DMS153 (cell line): ENCODE measurements around the gene PGBD5.

Experiments
- DNase-seq: peaks from one replicate; lab custom pipeline; 2025; lab: John Stamatoyannopoulos, UW

The PGBD5 gene

DNA sequence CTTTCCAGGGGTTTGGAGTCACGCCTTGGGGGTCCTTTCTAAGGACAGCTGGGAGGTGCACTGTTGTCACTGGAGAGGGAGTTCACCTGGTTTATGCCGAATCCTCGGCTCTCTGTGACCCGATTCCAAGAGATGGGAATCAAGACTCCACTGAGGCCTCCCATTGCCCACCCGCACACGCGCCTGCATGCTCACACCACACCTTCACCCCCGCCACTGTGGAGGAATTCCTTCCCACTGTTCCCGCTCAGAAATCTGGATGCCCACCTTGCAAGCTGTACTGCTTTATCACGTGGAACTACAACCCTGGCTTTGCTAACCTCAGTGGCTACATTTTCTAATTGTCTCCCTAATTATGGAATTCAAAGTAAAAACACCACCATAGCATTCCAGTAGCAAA lies 29.2 kb downstream of the PGBD5 start:
- no peak for DNase-seq

DNA sequence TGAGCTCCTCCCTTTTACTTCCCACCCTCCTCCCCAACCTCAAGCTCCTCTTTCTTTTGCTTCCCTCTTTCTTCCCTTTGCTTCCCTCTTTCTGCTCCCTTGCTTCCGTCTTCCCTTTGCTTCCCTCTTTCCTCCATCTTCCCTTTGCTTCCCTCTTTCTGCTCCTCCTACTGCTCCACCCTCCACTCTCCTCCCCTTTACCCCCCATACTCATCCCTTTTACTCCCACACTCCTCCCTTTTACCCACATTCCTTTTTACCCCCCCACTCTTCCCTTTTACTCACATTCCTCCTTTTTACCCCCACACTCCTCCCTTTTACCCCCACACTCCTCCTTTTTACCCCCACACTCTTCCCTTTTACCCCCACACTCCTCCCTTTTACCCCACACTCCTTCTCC lies 30.2 kb downstream of the PGBD5 start:
- DNase-seq = no peak

DNA sequence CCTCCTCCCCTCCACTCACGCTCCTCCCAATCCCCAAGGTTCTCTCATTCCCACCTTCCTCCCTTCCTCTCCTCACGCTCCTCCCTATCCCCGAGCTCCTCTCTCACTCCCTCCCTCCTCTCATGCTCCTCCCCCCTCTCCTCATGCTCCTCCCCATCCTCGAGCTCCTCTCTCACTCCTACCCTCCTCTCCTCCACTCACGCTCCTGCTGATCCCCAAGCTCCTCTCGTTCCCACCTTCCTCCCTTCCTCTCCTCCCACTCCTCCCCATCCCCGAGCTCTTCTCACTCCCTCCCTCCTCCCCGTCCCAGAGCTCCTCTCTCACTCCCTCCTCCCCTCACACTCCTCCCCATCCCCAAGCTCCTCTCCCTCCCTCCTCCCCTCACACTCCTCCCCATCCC lies 31.4 kb downstream of the PGBD5 start:
- DNase-seq = no peak

DNA sequence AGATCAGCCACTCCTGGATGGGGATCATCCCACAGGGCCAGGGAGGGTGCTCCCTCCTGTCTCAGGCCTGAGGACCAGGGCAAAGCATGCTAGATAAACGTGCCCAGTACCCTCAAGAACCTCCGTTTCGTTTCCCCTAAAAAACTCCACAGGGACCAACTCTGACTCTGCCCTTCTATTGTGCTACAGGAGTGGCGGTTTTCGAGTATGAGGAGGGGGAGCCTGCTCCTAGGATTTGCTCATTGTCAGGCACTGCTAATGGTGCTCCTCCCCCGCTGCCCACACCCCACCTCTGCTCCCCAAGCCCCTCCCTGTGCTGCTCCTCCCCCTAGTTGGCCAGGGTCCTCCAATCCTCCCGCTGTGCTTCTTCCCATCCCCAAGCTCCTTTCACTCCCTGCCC lies 32.0 kb downstream of the PGBD5 start:
- DNase-seq = no peak

DNA sequence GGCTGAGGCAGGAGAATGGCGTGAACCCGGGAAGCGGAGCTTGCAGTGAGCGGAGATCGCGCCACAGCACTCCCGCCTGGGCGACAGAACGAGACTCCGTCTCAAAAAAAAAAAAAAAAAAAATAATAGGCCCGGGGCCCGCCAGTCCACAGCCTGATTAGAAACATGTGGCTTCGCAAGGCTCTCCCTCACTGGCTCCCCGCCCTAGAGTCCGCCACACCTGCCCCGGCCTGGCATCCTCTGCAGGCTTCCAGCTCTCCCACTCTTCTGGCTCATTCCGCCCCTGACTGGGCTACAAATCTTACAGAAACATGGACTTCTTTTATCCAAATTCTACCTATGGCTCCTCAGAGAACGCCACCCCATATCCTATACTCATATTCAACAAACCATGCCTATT lies 32.4 kb downstream of the PGBD5 start:
- DNase-seq = no peak

DNA sequence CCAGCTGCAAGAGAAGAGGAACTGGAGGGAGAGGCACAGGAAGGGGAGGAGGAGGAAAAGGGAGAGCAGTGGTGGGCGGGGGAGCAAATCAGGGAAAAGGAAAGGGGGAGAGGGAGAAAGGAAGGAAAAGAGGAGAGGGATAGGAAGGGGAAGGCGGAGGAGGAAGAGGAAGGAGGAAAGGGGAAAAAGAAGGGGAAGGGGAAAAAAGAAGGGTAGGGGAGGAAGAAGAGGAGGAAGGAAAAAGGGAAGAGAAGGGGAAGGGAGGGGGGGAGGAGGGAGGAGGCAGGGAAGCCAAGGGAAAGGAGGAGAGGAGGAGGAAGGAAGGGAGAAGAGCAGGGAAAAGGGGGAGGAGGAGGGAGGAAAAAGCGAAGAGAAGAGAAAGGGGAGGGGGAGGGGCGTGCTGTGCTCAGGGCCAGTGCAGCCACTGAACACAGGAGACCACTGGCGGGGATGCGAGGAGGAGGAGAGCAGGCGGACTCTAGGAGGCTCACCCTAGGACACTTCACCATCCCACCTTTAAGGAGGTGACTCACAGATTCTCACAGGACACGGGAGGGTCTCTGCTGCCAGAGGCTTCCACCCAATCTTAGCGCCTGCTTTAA lies 33.1 kb downstream of the PGBD5 start:
- no peak for DNase-seq

DNA sequence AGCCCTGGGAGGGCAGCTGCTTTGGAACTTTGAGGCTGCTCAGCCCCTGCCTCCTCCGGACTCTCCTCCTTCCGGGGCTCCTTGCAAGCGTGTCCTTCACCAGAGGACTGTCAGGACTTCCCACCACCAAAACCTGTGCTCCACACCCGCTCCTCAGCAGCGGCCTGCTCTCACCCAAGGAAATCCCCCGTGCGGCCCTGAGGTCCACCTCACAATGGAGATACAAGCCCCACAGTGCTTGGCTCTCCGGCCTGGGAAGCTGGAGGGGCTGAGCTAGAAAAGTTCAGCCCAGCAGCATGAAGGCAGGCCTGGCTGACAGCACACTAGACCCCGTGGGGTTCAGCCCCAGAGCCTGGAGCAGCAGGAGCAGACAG lies 33.6 kb downstream of the PGBD5 start:
- DNase-seq = no peak

DNA sequence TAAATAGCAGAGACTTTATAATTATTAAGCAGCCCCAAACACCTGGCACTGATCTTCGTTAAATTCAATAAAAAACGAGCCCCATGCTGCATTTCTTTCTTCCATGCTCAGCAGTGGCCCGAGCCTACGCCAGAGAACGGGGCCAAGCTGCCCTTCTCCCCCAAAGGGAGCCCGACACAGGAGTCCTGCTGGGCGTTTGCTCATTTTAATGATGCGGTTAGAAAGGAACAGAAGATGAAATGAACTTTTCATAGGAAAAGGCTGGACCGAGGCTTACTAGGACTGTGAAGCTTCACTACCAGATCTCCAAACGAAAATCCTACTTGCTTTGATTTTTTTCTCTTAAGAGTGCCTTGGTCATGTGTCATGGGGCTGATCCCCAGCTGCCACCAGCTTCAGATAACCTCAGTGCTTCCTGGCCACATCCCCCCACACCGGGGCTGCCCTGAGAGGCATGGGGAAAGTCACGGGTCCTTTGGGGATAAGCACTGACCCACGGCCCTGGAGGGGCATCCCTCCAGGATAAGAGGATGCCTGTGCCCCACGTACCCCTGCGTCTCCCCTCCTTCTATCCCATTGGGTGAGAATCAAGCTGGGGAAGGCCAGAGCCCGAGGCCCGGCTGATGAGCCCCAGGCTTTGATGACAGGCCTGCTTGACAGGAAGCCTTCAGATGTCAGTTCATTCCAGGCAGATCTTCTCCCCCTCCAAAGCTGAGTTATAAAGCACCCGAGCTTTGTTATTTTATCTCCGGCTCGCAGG lies 34.2 kb downstream of the PGBD5 start:
- DNase-seq = no peak

DNA sequence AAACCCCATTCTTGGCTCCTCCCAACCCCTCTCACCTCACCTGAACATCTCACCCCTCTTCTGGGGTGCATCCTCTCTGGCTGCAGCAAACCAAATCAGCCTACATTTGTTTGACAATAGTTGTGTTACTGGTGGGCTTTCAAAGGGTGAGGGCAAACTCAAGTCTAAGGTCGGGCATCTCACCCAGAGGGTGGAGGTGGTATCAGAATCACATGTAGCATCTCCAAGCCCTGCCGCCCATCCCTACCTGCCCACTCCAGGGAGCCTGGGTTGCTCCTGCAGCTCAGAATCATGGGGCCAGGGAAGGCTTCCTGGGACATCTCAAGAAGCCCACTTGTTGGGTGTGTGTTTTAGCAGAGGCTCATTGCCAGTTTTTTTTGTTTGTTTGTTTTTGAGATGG lies 35.8 kb downstream of the PGBD5 start:
- no peak for DNase-seq

DNA sequence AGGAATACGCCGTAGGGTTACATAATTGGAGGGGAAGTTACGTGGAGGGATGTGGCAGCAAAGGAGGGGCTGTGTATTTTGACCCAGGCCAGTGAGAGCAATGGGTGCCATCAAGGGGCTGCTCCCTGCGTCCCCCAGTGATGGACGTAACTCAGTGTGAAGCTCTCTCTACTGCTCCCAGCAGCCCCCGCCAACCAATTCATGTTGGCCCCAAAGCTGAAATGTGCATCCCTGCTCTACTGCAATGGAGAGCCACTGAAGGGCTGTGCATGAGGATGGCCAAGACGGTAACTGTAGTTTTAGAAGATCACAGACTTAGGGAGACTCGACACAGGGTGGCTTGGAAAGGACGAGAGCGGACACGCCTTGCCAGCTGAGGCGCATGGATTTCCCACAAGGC lies 38.3 kb downstream of the PGBD5 start:
- DNase-seq = no peak

DNA sequence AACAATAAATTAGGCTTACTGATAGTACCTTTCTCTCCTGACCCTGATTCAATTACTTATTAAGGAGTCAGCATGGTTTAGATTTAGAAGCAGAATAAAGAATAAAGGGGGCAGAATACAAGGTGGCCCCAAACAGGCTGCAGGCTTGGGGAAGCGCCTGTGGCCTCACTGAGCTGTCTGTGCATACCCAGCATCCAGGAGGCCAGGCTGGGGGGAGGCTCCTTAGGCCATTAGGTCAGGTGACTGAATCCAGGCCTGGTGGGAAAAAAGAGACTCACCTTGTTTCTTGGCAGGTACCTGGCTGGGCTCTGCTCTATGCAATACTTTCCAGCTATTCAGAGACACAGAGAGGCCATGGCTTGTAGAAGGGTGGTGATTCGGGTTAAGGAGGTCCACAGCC lies 38.8 kb downstream of the PGBD5 start:
- DNase-seq = no peak

DNA sequence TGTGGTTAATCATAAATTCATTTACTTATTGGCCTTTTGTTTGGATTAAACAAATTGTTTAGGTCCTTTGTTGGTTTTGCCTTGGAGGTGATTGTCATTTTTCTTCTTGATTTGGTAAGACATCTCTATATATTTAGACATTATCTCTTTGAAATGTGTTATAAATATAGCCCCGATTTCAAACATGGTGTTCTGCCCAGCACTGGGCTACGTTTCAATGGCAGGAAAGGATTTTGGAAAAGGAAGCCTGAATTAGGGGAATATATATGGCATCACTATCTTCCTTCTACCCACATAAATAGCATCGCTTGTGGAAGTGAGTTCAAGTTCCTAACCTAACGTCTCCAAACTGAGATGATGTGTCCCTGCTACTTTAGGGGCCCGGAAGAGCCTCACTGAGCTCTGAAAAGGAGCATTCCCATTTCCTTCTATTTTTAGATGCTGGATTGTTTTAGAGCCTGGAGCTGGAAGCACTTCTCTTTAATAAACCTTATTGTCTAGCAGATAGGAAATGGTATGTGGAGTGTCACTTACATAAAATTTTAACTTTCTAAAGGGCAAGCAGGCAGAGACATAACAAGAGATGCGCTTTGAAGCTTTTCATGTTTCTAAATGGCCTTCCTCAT lies 39.4 kb downstream of the PGBD5 start:
- DNase-seq = no peak

DNA sequence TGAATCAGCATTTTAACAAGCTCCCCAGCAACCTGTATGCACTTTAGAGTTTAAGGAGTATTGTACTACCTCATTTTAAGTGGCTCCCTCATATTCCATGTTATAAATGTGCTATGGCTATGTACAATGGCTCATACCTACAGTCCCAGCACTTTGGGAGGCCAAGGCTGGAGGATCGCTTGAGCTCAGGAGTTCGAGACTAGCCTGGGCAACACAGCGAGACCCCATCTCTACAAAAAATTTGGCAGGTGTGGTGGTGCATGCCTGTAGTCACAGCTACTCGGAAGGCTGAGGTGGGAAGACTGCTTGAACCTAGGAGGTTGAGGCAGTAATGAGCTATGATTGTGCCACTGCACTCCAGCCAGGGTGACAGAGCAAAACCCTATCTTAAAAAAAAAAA lies 40.2 kb downstream of the PGBD5 start:
- no peak for DNase-seq

DNA sequence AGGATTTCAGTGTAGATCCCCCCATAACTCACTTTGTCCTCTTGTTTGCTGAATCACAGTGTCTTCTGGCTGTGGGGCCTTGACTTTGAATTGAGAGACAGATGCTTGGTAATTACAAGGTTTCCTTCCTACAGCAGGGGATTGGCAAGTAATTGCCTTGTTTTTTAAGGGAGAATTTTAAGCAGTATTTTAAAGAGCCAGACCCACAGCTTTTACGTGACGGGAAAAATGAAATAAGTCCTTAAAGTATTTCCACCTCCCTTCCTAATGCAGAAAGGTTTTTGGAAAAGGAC lies 41.0 kb downstream of the PGBD5 start:
- DNase-seq = no peak

DNA sequence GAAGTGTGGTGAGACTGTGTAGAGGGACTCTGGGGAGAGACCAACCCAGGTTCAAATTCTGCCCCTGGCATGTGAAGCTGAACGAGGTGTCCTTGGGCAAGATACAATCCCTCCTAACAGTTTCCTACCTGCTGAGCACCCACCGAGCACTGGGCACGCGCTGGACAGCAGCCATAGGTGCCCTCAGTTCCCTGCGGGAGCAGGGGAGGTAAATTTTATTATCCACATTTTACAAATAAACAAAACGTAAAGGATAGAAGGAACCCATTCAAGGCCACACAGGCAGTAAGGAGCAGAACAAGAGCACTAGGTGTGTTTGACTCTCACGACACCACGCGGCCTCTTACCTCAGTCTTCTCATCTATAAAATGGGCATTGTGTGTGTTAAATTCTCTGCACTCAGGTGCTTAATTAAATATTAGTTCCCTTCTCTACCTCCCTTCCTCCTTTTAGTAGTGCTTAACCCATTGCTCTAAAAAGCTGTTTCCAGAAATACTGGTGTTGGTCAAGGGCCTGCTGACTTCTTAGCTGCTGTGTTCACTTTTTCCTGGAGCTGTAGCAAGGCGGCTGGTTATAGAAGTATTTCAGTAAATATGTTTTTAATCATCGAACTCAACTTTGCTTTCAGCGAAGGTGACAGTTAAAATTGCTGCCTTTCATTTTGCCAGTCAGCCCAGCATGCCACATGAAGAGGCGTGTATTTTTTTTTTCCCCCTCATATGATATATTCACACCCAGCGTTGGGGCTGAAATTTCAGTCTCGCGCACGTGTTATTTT lies 41.6 kb downstream of the PGBD5 start:
- DNase-seq = no peak

DNA sequence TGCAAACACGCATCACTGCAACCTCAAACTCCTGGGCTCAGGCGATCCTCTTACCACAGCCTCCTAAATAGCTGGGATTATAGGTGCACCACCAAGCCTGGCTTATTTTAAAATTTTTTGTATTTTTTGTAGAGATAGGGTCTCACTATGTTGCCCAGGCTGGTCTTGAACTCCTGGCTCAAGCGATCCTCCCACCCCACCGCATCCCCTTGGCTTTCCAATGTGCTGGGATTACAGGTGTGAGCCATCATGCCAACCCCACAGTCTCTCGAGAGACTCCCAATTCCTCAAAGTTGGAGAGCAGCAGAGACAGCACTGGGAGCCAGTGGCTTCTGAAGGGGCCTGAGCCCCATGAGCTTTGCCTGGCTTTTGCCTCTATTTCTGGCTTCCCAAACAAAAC lies 42.7 kb downstream of the PGBD5 start:
- DNase-seq = no peak

DNA sequence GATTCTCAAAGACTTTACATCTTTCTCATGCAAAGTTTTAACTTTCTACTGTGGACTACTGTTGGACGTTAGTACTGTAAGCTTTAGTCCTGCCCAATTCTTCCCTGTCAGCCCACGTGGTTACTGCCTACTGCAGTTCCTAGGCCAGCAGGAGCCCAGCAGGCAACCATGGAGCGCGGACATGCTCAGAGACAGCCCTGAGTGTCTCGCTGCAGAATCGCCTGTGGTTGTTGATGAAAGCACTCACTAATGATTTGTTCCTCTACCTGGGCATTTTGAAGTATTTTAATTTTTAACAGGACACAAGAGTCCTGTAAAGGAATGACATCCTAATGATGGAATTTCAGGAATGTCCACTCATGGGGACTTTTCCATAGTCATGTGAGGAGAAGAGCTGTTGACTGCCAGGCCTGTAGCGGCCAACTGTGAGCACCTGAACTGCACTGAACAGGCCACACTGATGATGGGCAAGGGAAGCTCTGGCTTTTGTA lies 44.1 kb downstream of the PGBD5 start:
- no peak for DNase-seq

DNA sequence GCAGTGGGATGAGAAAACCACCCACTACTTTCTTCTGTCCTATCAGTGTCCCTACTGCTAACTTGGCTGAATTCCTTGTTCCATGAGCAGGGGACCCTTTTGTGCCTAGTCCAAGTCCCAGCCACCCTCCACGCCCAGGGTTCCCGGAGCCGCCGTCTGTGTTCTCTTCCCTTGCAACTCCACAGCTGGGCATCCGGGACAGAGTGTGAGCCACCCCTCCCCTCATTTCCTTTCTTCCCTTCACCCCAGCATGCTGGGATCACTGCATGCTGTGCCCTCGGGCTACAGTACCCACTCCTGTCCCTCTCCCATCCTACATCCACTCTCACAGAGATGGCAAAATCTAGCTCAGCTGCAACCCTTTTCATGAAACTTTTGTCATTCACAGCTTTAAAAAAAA lies 44.5 kb downstream of the PGBD5 start:
- no peak for DNase-seq

DNA sequence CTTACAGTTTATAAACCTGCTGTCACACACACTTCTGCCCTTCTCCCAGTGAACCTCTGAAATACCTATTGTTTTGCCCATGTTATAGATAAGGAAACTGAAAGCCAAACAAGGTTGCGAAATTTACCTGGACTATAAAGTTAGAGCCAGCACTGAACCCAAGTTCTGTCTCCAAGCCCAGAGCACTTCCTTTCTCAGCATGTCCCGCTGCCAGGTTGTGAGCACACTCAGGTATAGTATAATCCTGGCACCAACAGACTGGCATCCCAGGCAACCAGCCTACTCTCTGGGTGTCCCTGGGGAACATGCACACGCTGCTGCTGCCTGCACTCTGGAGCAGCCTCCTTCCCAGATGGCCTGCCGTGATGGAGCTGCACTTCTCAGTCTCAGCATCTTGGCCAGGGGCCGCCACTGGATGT lies 45.1 kb downstream of the PGBD5 start:
- no peak for DNase-seq

DNA sequence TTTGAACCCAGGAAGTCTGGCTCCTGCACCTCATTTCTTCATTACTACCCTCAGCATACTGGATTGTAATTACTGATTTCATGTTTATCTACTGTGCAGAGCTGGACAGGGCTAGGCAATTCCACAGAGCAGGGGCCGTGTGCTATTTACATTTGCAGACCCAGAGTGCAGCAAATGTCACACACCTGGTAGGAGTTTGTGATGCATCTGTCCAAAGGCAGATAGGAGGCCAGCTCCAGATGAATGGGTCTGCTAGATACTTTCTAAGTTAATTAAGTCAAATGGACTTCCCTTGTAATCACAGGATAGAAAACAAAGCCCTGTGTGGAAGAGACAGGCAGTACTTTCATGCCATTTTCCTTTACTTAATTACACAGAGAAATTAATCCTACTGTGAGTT lies 46.2 kb downstream of the PGBD5 start:
- DNase-seq = no peak

DNA sequence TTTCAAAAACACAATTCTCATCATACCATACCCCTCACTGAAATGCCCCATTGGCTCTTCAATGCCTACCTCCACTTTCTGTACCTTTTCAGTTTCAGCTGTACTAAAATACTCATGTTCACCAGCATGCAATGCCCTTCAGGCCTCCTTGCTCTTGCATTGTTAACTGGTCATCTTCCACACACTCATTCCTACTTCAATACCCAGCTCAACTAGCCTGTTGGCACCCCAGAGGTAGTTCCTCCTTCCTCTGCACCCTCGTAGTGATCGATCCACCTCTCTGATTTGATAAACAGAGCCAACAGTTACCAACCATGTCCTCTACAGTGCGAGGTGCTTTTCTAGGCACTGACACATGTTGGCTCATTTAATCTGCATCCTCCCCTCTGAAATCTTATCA lies 46.7 kb downstream of the PGBD5 start:
- DNase-seq = no peak

DNA sequence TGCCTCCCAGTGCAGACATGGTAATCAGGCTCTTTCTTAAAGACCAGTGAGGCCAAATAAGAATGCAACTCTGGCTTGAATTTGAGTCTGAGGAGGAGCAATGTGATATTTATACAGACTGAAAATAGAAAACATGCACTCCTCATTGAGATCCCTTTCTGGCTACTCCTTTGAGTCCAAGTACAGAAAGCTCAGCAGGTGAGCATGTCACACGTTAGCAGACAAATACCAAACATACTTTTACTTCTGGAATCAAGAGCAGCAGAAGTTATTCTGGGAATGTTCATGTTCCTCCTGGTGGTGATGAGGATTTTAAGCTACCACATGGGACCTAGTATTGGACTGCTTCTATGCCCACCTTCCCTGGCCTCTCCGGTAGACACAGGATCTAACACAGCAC lies 48.3 kb downstream of the PGBD5 start:
- no peak for DNase-seq

DNA sequence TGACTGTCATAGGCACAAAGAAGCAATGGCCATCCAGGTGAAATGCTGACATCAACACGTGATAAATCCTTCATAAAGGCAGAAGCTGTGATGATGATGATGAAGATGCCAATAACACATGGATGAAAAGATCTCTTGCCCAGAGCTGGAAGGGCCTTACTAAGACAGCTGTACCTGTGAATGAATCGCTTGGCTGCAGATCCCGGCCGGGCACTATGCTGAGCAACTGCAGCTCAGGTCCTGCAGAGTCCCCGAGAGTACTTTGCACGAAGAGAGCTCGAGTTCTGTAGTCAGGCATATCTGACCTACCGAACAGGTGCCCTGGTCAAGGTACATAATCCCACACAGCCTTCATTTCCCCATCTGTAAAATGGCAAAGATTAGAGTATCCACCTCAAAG lies 48.8 kb downstream of the PGBD5 start:
- no peak for DNase-seq
